Stimulated activated CD8-positive, alpha-beta memory T cell treated with anti-CD3 and anti-CD28 coated beads, Interleukin-2, amount 100 ng/mL, for 48 hours (primary cell): ENCODE data around the gene CELA3B.
"Not testable (repeated sequence)": the region's sequence is repeated elsewhere in the genome, so short reads cannot be mapped to it uniquely, and the experiment has no call there.

ENCODE experiments used
- DNase-seq, 2 donors: peaks; one replicate each; pipeline ENCODE4 v3.0.0-alpha.2; 2020; ENCODE audit warnings: low read depth in 2 of 2

The CELA3B gene

DNA sequence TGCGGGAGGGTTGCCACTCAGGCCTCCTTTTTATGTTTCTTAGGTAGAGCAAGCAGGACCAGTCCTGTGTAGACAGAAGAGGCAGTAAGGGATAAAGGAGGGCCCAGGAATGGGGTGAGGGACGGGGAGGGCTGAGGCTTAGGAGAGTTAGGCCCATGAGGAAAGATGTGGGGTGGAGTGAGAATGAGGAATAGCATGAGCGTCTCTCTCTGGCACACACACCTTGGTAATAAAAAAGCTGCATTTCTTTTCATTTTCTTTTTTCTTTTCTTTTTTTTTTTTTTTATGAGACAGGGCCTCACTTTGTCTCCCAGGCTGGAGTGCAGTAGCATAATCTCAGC, 32.1 kb upstream of the CELA3B start:
- no peak for DNase-seq

DNA sequence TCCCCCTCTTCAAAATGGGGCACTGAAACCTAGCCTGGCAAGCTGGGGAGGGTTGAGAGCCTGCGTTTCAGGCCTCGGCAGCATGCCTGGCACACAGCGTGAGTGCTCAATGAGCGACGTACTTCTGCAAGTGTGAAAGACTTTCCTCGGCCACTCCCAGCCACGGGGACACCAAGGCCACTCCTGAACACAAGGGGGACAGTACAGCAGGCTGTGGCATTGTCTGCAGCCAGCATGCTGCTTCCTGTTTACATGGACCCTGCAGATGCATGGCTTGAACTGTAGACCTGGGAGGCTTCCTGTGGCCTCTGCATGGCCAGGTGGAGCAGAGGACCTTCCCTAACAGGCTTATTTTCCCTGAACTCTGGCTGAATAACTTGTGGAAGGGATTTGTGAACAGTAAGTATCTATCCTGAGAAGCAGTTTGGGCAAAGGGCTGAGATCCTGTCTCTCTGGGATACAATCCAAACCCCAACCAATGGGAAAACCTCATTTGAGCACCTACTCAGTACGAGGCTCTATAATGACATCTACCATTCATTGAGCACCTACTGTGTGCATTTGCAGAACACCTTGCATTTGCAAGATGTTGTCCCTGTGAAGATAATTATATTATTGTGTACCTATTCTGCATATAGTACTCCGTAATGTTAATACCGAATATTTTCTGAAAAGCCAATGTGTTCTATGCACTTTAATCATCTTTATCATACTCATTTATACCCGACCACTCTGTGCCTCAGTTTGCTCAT, 29.8 kb upstream of the CELA3B start:
- no peak for DNase-seq

DNA sequence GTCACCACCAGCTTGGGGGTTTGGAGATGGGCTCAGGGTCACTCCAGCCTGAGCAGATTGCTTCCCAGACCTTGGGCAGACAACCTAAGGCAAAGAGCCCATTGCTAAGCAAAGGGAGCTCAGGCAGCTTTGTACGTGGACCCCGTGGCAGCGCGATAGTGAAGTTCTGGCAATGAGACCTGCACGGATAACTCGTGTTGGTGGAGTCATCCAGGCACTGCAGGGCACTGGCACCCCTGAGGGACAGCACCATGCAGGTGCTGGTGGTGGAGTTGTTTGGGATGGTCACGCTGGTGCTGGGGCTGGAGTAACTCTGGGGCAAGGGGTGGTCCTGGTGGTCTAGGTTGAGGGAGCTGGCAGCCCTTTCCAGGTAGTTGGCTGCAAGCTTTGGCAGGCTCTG, 26.1 kb upstream of the CELA3B start:
- no peak for DNase-seq

DNA sequence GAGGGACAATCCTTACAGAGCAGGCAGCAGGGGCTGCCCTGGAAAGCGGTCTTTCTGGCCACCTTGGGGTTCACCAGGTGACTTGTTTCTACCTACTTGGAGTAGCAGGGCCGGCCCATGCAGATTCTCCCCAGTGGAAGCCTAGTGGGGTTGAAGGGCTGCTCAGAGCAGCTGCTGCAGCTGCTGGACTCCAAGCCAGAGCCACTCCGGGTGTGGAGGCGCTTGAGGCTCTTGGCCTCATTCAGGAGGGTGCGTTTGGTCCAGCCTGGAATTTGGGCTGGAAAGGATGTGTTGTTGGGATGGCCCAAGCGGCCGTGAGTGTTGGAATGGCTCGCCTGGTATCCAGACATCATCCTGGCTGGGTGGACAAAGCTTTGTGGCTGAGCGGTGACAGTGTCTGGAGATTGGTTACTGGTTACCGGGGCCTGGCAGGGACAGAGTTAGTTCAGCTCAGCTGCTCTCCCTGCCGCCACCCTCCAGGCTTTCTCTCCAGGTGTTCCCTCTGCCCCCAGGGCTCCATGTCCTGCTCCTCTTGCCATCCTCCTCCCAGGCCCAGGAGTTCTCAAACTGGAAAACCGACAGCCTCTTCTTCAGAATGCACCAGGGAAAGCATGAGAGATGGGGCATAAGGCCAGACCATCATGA, 25.5 kb upstream of the CELA3B start:
- no peak for DNase-seq

DNA sequence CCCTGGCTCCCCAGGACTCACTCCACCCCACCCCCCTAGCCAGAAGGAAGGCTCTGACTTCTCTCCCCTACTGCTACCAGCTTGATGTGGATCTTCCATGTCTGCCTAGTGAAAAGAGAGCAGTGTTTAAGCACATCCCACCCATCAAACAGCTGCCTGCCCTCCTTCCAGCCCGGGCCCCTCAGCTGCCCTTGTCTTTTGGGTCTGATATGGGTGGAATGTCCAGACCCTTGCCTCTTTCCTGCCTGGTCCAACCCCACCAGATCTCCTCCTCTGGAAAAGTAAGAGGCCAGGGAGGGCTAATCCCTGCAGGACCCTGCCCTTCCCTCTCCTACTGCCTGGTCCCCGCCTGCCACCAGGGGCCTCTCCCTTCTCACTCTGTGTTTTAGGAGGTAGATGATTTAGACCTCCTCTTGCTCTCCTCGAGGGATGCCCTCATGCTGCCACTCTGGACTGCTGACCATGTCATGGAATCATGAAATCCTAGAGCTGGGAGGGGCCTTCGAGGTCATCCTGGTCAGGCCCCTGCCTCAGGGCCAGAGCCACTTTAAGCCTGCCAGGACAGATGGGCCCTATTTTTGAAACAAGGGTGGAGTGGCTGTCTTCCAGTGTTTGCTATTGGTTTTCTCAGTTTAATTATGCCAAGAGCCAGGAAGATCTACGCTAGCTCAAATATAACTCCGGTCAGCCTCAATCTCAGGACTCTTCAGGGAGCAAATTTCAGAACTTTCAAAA, 23.9 kb upstream of the CELA3B start:
- no peak for DNase-seq

DNA sequence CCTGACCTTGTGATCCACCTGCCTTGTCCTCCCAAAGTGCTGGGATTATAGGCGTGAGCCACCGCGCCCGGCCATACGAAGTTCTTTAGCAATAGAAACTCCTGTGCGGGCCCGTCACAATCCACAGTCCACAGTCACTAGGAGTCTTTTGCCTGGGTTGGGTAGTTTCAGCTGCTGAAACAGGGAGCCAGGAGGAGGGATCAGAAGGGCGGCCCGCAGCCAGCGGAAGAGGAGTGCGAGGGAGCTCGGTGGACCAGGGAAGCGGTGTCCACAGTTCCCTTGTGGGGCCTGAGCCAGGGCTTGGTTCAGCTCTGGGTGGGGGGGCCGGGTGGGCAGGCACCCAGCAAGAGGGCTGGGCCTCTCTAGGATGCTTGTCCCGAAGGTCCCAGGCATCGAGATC, 21.8 kb upstream of the CELA3B start:
- DNase-seq, result no peak

DNA sequence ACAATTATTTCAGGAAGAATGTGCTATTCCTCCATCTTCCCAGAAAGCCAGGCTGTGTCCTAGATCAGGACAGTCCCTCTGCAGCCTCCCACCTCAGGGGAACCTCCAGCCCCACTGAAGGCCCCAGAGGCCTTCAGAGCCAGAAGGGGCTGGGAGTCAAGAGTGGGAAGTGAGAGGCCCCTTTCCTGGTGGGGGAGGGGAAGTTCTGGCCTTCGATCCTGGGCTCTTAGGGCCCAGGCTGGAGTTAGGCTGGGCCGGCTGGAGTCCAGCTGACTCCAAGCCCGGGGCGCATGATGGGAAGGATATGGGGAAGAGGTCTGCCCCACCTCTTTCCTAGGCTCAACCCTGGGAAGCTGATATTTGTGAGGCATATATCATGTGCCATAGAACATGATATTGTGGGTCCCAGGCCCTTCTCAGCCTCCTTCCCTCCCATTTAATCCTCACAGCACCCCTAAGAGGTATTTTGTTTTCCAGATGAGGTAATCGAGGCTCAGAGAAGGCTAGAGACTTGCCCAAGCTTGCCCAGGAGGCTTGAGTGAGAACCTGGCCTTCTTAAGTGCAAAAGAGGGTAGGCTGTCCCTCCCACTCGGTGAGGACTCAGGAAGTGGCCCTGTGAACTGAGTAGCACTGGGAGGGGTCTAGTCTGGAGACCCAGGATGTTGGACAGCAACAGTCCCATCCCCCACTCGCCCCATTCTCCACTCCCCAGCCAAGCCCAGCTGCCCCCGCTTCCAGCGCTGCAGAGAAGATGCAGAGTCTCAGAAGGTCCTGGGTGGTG, 21.1 kb upstream of the CELA3B start:
- DNase-seq, result no peak

DNA sequence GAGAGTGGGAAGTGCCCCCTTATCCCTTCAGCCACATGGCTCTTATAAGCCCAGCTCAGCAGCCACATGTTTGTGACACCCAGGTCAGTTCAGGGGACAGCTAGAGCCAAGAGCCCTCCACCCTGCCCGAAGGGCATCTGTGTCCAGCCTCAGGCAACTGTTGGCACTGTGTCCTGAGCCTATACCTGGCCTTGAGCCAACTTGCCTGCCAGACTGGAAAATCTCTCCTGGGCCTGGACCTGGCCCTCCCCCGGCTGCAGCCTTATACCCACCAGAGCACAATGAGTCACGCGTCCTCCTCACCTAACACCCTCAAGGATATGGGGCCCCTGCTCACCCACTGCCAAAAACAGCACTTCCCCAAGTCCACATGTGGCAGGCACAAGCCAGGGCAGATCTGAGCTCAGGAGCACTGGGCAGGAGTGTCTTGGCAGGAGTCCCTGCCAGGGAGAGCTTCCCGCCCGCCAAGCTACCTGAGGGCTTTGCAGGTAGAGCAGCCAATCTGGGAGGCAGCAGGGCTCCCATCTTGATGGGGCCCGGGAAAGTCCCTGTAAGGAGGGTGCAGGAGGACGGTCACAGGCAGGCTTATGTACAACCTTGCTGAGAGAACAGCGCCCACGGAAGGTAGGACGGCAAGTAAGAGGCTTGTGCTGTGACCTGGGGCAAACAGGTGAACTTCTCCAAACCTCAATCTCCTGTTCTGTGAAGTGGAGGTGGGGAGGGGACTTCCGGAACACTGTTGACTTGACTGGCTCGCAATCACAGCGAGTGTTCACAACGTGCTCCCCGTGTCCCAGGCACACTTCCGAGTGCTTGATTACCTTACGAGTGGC, 19.9 kb upstream of the CELA3B start:
- DNase-seq, result peak; percentile 6 to 20

DNA sequence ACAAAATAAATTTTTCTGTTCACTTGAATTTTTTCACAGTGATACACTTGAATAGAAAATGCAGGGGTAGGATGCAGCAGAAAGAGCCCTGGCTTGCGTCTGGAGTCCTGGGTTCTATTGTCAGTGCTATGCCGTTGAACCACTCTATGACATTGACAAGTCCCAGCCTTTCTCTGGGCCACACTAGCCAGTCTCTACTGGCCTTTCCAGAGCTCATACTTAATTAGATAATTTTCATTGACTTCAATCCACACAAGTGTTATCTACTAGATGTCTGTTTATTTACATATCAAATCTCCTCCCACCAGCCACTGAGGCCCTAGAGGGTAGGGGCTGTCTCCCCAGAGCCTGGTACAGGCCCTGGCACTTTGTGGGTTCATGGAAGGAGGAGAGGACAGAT, 15.5 kb upstream of the CELA3B start:
- no peak for DNase-seq

DNA sequence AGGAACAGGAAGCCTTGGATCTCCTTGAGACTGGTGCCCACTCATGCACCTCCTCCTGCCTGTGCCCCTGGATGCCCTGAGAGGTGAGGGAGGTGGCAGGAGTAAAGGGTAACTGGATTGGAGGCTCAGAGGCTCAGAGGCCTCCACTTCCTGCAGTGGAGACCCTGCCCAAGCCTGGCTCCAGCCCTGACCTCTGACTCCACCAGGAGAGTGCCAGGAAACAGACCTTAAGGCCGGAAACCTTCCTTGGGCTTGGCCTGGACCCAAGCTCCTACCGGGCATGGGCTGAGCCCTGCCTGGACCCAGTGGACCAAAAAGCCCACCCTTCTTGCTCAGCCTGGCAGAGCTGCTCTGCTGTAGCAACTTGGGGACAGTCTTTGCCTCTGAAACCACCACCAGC, 15.0 kb upstream of the CELA3B start:
- DNase-seq, result no peak

DNA sequence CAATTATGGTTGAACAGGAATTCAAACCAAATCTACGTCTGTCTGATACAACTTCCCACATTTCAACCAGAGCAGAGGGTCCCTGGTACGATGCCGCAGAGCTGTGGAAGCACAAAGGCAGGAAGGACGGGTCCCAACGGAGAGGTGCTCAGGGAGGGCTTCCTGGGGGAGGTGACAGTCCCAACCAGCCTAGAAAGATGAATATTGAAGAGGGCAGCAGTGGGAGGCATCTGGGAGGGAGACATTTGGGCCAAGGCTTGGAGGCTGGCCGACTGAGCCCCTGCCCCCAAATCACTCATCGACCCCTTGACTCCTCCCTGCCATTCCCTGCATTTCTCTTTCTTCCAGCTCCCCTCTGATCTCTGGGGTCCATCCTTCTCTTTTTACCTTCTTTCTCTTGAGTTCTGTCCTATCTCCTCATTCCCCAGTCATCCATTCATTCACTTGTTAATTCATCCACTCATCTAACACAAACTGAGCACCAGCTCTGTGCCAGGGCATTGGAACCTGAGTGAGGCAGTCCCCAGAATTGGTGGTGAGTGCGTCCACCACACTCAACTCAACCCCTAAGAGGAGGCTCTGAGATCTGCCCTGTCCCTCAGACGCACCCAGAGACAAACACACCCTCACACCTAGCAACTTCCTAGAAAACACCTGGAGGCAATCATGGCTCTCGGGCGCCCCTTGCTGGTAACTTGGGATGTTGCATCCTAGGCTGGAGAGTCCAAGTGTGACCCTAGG, 13.2 kb upstream of the CELA3B start:
- DNase-seq, result peak; percentile 67 to 77

DNA sequence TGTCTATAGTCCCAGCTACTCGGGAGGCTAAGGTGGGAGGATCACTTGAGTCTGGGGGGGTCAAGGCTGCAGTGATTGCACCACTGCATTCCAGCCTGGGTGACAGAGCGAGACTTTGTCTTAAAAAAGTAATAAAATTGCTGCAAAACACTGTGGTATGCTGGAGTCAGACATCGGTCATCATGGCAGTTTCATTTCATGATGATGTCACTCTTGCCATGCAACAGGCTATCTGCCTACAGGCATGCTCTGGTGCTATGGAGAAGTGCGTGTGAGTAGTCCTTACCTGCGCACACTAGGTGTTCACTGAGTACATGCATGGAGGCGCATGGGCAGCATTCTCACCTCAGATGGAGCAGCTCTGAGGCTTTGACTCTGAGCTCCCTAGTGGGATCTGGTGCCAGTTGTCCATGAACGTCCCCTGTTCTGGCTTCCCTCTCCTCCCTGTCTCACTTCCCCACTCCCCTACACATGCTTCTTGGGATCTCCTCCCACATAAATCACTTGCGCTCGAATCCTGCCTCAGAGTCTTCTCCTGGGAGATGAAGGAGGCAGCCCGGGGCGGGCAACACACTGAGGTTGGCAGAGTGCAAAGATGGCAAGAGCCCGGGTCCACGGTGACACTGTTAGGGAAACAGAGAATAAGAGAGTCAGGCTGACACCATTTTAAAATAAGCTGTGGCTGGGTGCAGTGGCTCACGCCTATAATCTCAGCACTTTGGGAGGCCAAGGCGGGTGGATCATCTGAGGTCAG, 10.4 kb upstream of the CELA3B start:
- DNase-seq, result no peak

DNA sequence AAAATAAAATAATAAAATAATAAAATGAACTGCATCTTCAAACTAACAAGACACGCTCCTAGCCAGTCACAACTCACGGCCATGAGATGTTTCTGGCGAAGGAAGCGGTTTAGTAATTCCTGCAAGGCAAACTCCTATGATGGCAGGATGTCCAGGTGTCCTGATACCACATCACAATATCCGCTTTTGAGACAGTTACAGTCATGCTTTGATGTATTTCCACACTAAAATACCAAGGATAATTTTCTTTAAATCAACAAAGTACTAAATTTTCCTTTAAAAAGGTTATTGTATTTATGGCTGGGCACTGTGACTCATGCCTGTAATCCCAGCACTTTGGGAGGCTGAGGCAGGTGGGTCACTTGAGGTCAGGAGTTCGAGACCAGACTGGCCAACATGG, 9.6 kb upstream of the CELA3B start:
- not testable (repeated sequence) for DNase-seq

DNA sequence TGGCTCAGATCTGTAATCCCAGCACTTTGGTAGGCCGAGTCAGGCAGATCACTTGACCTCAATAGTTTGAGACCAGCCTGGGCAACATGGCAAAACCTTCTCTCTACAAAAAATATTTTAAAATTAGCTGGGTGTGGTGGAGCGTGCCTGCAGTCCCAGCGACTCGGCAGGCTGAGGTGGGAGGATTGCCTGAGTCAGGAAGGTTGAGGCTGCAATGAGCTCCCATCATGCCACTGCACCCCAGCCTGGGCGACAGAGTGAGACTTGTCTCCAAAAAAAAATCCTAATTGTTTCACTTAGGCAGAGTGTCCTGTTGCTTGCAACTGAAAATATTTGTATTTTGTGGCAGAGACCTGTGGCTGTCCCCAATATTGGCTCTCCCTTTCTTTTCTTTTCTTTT, 7.8 kb upstream of the CELA3B start:
- not testable (repeated sequence) for DNase-seq

DNA sequence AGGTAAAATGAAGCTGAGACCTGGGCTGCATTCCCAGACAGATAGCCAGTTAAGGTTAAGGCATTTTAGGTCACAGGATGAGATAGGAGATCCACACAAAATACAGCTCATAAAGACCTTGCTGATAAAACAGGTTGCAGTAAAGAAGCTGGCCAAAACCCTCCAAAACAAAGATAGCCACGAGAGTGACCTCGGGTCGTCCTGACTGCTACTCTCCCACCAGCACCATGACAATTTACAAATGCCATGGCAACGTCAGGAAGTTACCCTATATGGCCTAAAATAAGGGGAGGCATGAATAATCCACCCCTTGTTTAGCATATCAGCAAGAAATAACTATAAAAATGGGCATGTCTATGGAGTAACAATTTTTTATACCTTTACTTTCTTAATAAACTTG, 6.3 kb upstream of the CELA3B start:
- DNase-seq, result not testable (repeated sequence)

DNA sequence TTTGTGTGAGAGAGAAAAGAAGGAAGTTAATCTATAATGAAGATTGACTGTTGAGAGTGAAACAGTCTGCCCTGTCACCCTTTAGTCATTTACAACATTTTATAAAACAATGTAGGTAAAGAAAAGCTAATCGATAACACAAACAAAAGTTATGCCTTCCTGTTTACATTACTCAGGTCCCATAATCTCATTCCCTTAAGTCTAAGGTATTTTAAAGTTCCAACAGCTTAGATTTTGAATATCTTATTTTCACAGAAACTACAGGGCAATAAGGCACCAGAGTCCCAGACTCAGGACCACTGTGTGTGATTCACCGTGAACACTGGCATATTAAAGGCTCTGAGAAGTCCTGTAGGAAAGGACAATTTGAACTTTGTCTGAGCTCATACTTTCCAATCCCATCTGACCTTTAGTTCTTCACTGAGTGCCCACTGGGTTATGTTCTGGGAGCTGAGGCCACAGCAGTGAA, 3.8 kb upstream of the CELA3B start:
- not testable (repeated sequence) for DNase-seq

DNA sequence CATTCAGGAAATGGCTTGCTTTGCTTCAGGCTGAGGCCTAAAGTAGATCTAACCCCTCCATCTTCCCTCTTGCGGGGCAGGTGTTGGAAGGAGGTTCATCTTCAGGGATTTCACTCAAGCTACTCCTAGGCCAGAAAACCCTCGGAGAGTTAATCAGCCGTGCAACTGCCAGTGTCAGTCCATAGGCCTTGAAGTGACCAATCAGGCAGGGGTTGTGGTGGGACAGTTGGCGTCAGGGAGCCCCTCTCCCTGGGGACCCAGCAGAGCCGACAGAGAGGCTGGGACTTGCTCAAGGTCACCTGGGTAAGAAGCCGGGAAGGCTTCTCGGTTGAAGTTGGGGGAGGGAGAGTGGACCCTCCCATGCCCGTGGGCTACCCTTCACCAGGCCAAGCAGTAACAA, 2.9 kb upstream of the CELA3B start:
- DNase-seq, result not testable (repeated sequence)

DNA sequence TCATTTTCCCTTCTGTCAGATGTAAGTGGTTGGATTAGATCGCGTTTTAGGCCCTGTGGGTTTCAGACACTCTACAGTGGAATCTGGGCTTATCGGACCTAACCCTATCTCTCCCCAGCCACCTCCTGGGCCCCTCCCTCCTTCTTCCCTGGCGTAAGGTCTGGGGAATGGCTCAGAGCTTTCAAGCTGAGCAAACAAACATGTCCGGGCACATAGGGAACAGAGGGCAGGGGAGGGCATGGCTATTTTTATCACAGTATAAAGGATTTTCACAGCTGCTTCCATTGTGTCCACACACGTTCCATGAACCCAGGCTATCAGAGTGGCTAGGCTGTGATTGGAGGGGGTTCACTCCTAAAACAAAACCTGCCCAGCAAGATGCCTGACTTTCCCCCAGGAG, 2.1 kb upstream of the CELA3B start:
- not testable (repeated sequence) for DNase-seq

DNA sequence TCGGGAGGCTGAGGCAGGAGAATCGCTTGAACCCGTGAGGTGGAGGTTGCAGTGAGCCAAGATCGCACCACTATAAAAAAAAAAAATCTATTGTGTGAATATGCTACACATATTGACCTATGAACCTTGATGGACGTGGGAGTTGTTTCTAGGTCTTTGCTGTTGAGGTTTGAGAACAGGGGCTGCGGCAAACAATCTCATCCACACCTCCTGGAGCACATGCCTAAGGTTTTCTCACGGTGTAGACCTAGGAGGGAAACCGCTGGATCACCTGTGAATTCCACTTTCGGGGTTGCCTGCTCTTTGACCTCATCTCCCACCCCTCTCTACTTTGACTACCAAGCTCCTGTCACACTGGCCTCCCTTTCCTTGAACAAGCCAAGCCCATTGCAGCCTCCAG, 1.5 kb upstream of the CELA3B start:
- DNase-seq, result not testable (repeated sequence)

DNA sequence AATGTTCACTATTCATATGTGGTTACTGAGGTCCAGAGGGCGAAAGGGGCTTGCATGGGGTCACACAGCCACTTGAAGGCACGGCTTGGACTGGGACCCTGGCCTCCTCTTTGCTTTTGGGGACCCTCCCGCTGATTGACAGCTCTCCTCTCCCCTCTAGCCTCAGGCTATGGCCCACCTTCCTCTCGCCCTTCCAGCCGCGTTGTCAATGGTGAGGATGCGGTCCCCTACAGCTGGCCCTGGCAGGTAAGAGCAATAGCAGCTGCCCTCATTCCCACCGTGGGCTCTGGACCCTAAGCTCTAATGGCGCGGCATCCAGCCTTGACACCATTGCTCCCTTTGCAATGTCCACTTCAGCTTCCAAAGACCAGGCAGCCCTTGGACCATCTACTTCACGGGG, 1.4 kb downstream of the CELA3B start:
- not testable (repeated sequence) for DNase-seq
